Measurements from ENCODE around the gene NRP2.

- TF ChIP-seq CTCF (IDR thresholded peaks at IDR 0.05) (no peak), POLR2A (IDR thresholded peaks at IDR 0.05) (no peak), POLR2AphosphoS5 (IDR thresholded peaks at IDR 0.05) (no peak)
Observed at GRCh38 chr2:205646680-205647079, 35.6 kb upstream of the NRP2 start.
